Left ventricle myocardium inferior (tissue), 1 donor: ENCODE data around the gene APBB1. TPM values are rescaled to one million over a fixed set of nuclear protein-coding genes. Genes with fewer than 3 reads are reported as not detected.

ENCODE experiments used
- DNase-seq: peaks from one replicate; pipeline ENCODE4 v3.0.0-alpha.2; 2020
- H3K27ac ChIP-seq: fragments of 200-600 bp; replicated peaks from 2 replicates; pipeline ENCODE4 v1.8.0; 2021
- H3K27me3 ChIP-seq: fragments of 200-600 bp; 2 replicates; pipeline ENCODE4 v1.8.0; 2021; ENCODE audit warnings: low read depth
- H3K36me3 ChIP-seq: fragments of 200-600 bp; 2 replicates; pipeline ENCODE4 v1.8.0; 2021
- H3K4me1 ChIP-seq: fragments of 200-600 bp; 2 replicates; pipeline ENCODE4 v1.8.0; 2021
- H3K4me3 ChIP-seq: fragments of 200-600 bp; 2 replicates; pipeline ENCODE4 v1.8.0; 2021; ENCODE audit warnings: mild to moderate bottlenecking, moderate library complexity
- H3K9me3 ChIP-seq: fragments of 200-600 bp; replicated peaks from 2 replicates; pipeline ENCODE4 v1.8.0; 2021
- intact Hi-C: fragments of 100-400 bp; cut with micrococcal nuclease; formaldehyde crosslinking; loops from one replicate; pipeline ENCODE4 v1.11.0; 2022
- total RNA-seq: library from RNA; stranded (reverse); fragmentation: NEBNext Ultra II Directional; extraction: Animal tissue kit (Norgen Biotek cat#: 25700); gene quantifications from one replicate; pipeline ENCODE4 v1.2.1, GENCODE V29; 2021
- TF ChIP-seq, protein P1 (sequence below): fragments of 200-600 bp; IDR thresholded peaks from 2 replicates; pipeline ENCODE4 v1.8.0; 2021; ENCODE audit warnings: antibody characterized with exemption, mild to moderate bottlenecking, borderline replicate concordance
- donor health status: DM: no; HTN: yes; CAD: no; lungs with severe emphysema.

Gene APBB1
- total RNA-seq, 1 donor from 2014 or later = 75.5 TPM

DNA sequence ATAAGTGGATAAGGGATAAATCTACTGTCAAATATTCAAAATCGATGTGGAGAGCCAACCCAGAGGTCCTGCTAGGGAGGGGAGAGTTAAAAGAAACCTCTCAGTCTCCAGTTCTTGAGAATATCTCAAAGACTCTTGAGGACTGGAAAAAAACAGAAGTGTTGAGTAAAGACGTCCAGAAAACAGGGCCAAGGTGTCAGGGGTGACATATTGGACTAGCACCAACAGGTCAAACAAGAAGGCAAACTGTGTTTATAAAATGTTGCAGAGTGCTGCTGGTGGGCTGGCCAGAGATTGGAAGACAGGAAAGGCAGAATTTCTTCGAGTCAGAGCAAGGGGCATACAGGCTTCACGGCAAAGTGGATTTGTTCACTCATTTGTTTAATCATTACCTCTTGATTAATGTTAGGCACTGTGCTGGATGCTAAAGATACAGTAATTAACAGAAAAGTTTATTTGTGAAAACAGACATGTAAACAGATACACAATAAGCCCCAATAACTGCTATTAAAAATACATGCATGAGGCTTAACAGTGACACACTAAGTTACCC is 62.3 kb downstream of the APBB1 start:
- no peak for DNase-seq
- no peaks in the 10 kb centered on the region for H3K27me3 ChIP-seq
- H3K27ac ChIP-seq = no peak overlapping the region
- no peak overlapping the region for H3K4me3 ChIP-seq
- intact Hi-C loops = loop anchor here (10.0 kb wide), 1 partner anchor 102 kb away; the partner anchor contains the start of gene CCKBR
- H3K4me1 ChIP-seq = peaks cover 15% of the 10 kb centered on the region
- H3K36me3 ChIP-seq = no peaks in the 10 kb centered on the region
- TF ChIP-seq, protein P1, sequence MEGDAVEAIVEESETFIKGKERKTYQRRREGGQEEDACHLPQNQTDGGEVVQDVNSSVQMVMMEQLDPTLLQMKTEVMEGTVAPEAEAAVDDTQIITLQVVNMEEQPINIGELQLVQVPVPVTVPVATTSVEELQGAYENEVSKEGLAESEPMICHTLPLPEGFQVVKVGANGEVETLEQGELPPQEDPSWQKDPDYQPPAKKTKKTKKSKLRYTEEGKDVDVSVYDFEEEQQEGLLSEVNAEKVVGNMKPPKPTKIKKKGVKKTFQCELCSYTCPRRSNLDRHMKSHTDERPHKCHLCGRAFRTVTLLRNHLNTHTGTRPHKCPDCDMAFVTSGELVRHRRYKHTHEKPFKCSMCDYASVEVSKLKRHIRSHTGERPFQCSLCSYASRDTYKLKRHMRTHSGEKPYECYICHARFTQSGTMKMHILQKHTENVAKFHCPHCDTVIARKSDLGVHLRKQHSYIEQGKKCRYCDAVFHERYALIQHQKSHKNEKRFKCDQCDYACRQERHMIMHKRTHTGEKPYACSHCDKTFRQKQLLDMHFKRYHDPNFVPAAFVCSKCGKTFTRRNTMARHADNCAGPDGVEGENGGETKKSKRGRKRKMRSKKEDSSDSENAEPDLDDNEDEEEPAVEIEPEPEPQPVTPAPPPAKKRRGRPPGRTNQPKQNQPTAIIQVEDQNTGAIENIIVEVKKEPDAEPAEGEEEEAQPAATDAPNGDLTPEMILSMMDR = no peak
- no peaks in the 10 kb centered on the region for H3K9me3 ChIP-seq

DNA sequence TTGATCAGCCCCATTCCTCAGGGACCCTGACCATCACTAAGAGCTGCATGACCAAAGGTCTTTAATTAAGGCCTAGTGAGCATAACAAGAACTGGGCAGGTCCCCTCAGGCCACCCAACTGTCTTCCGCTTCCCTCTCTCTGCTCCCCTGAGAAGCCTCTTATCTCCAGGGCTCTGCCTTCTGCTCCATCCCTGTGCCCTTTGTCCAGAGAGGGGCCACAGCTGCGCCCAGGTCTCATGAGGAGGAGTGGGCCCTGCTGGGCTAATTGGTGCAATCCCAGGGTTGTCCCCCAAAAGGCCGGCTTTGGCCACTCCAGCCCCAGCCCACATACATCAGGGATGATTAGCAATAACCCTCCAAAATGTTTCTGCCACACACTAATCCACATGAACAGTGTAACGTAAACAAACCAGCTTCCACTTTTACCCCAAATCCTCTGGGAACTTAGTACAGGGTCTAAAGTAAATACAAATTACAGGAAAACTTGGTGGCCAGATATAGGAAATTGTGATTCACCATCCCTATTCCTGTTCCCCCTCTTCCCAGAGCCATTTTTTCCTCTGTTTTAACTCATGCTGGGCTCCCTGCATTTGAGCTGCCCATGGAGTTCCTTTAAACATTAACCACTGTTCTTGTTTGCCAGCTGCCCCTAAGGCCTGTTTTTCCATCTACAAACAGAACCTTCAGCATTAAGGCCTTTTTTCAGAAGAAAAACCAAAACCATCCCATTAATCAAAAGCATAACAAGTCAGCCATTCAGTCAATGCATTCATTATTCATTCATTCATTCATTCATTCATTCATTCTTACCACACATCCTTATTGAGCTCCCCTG is 64.0 kb downstream of the APBB1 start:
- intact Hi-C loops = loop anchor here (5.0 to 10.0 kb wide), 2 partner anchors 100 to 333 kb away; partner anchors contain the start of gene CCKBR
- no peak overlapping the region for H3K4me3 ChIP-seq
- H3K9me3 ChIP-seq = no peaks in the 10 kb centered on the region
- no peak overlapping the region for H3K27ac ChIP-seq
- TF ChIP-seq, protein P1 = no peak
- H3K36me3 ChIP-seq = no peaks in the 10 kb centered on the region
- peaks cover 15% of the 10 kb centered on the region for H3K4me1 ChIP-seq
- DNase-seq = no peak
- H3K27me3 ChIP-seq = no peaks in the 10 kb centered on the region

DNA sequence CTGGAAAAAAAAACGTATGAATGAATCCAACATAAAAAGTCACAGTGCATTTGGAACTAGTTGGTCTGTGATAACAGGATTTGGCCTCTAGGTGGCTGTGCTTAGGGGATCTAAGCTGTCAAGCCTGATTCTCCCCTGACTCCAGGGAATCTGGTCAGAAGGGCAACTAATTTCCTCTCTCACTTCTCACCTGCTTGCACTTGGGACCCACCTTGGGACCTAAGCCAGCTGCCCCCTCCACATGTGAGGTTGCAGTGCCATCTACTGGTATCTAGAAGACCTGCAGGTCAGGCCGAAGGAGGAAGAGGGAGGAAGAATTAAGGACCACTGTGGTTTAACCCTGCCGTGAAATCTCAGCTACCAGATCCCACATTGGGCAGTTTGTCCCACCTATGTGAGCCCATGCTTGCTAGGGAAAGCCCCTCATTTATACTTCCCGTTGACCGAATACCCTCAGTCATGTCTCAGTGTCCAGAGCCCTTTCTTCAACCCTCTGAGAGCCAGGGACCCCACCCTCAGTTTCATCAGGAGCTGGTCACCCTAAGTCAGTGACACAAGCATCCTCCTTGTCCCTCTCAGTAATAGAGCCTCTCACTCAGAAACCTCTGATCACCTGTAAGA is 65.4 kb downstream of the APBB1 start:
- Histone ChIP-seq H3K9me3 (no peaks in the 10 kb centered on the region), H3K4me1 (peaks cover 15% of the 10 kb centered on the region), H3K27ac (no peak overlapping the region), H3K36me3 (no peaks in the 10 kb centered on the region), H3K4me3 (no peak overlapping the region), H3K27me3 (no peaks in the 10 kb centered on the region)
- peak; percentile 24 for DNase-seq
- TF ChIP-seq, protein P1 = peak; percentile 96
- intact Hi-C loops = loop anchor here (5.0 to 10.0 kb wide), 2 partner anchors 99 to 331 kb away; partner anchors contain the start of gene CCKBR

DNA sequence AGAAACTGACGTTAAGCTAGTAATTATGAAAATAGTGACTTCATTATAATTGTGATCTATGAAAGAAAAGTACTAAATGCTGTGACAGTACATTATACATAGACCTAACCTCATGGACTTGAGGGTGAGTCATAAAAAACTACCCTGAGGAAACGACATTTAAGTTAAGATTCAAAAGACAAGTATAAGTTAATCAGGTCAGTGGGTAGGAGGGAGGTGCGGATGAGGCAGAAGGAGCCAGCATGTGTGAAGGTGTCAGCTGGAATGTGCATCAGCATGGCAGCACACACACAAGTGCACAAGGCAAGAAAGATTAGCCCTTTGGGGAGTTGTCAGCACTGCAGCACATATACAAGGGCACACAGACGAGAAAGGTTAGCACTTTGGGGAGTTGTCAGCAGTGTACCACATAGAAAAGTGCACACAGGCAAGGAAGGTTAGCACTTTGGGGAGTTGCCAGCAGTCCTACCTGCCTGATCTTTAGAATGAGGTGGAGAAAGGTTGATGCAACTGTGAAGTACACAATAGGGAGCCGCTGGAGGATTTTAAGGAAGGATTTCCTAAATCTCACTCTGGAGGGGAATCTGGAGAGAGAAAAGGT is 67.0 kb downstream of the APBB1 start:
- intact Hi-C loops = loop anchor here (5.0 to 10.0 kb wide), 2 partner anchors 97 to 330 kb away; partner anchors contain the start of gene CCKBR
- H3K27me3 ChIP-seq = no peaks in the 10 kb centered on the region
- H3K4me3 ChIP-seq = no peak overlapping the region
- TF ChIP-seq, protein P1 = no peak
- H3K4me1 ChIP-seq = peaks cover 14% of the 10 kb centered on the region
- DNase-seq = no peak
- H3K36me3 ChIP-seq = no peaks in the 10 kb centered on the region
- no peaks in the 10 kb centered on the region for H3K9me3 ChIP-seq
- no peak overlapping the region for H3K27ac ChIP-seq

DNA sequence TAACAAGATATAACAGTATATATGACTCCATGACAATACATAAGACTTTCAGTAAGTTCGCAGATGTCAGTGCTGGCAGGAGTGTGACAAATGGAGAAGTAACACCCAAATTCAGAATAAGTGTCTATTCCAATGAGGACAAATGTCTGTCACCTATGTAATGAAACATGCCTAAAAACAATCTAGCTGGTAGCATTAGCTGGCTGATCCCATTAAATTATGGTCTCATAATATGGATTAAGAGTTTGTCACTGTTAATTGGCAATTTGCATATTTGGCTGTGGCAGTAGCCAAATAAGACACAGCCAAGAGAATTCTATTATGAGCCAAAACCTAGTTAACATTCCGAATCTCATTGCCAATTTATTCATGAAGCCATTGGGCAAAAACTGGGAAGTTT is 68.4 kb downstream of the APBB1 start:
- no peak for DNase-seq
- no peaks in the 10 kb centered on the region for H3K36me3 ChIP-seq
- no peaks in the 10 kb centered on the region for H3K27me3 ChIP-seq
- H3K4me1 ChIP-seq = peaks cover 9% of the 10 kb centered on the region
- H3K9me3 ChIP-seq = no peaks in the 10 kb centered on the region
- H3K4me3 ChIP-seq = no peak overlapping the region
- TF ChIP-seq, protein P1 = no peak
- intact Hi-C loops = loop anchor here (5.0 to 10.0 kb wide), 2 partner anchors 96 to 328 kb away; partner anchors contain the start of gene CCKBR
- no peak overlapping the region for H3K27ac ChIP-seq
